ENCODE measurements around the gene C2CD5. TPM values are rescaled to one million over a fixed set of nuclear protein-coding genes. Genes with fewer than 3 reads are reported as not detected.

C2CD5 gene
- total RNA-seq, 1 experiment from 2014 or later, result 28.9 TPM

DNA sequence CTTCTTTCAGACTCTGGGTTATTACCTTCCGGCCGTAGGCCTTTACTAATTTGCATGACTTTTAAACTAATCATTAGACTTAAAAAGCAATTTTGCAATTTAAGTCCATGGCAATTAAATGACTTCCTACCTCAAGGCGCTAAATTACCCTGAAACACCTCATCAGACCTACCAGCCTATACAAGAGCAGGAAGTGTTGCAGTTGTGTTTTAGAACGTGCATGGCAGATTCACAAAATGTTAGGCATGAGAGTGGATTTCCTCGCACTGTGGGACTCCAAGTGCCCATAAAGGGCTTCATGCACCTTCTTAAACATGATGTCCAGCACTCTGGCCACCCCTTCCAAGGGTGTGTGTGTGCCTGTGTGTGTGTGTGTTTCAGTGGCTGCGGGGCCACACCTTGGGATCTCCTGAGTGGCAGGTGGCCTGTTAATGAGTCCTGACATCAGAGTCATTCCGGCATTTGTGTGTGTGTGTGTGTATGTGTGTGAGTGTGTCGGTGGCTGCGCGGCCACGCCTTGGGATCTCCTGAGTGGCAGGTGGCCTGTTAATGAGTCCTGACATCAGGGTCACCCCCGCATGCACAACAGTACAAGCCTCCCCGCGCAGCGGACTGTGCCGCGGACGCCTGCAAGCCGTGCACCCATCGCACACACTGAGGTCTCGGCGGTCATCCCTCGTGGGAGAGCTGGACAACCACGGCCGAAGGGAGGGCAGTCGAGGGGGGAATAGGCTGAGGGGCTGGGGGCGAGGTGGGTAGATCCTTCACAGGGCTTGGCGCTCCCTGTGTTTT is 900 bp downstream of the C2CD5 start:
- no peaks in the 10 kb centered on the region for H3K27me3 ChIP-seq
- H3K4me1 ChIP-seq, result no peaks in the 10 kb centered on the region
- no peaks in the 10 kb centered on the region for H3K9me3 ChIP-seq (replicated peaks)
- DNase-seq, result peak; percentile 41 to 53
- H3K4me3 ChIP-seq, result peak overlapping the region; percentile 83
- no peaks in the 10 kb centered on the region for H3K36me3 ChIP-seq
- peak overlapping the region; percentile 90 for H3K27ac ChIP-seq

DNA sequence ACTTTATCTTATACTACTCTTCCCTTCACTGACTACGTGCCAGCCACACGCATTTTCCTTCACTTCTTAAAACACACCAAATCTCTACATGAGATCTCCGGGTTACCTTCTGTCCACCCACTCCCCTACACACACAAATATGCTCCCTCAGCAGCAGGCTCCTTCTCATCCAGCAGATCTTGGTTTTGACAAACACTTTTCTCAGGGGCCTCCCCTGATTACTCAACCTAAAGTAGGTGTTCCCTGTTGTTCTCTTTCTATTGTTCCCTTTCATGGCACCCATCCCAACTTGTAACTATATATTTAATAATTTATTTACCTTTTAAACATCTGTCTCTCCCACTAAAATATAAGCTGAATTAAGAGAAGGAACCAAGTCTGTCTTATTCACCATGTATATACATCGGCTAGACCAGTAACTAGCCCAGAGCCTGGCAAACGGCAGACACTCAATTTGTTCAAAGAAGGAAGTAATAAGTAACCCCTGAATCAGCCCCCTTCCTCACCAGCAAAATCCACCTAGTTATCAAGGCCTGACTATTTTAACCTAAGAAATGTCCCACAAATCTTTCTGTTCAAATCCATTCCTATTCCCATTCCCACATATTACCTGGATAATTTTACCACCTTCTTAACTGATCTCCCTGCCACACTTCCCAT is 2.7 kb downstream of the C2CD5 start:
- no peak for DNase-seq
- Histone ChIP-seq H3K27me3 (no peaks in the 10 kb centered on the region), H3K9me3 (replicated peaks) (no peaks in the 10 kb centered on the region), H3K36me3 (no peaks in the 10 kb centered on the region), H3K27ac (no peak overlapping the region), H3K4me3 (no peak overlapping the region), H3K4me1 (no peaks in the 10 kb centered on the region)

GRCh38 chr12:22539055-22539454 is 5.3 kb downstream of the C2CD5 start:
- H3K4me1 ChIP-seq, result no peaks in the 10 kb centered on the region
- no peak overlapping the region for H3K27ac ChIP-seq
- no peaks in the 10 kb centered on the region for H3K27me3 ChIP-seq
- peaks cover 8% of the 10 kb centered on the region; the same call in 1 of the 2 replicates for H3K36me3 ChIP-seq
- no peak for DNase-seq
- no peak overlapping the region for H3K4me3 ChIP-seq
- no peaks in the 10 kb centered on the region for H3K9me3 ChIP-seq (replicated peaks)

DNA sequence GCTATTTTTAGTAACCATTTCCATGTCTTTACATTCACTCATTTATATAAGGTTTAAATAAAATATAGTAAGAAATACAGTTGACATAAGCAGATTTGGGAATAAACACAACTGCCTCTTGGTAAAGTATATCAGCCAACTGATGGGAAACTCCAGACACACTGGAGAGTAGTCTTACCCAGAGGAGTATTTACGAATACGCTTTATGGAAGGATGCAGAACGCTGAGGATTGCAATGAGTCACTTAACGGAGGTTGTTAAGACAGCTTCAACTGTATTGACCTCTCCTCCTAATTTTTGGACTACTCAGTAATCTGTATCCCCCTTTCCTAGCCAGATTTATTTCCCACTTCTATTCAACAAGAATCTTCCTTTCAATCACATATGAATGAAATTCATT is 6.0 kb downstream of the C2CD5 start:
- no peak for DNase-seq
- no peaks in the 10 kb centered on the region for H3K4me1 ChIP-seq
- H3K36me3 ChIP-seq, result peaks cover 13% of the 10 kb centered on the region; the same call in 1 of the 2 replicates
- H3K27ac ChIP-seq, result no peak overlapping the region
- H3K9me3 ChIP-seq (replicated peaks), result no peaks in the 10 kb centered on the region
- no peak overlapping the region for H3K4me3 ChIP-seq
- H3K27me3 ChIP-seq, result no peaks in the 10 kb centered on the region

GRCh38 chr12:22536971-22537544 is 7.3 kb downstream of the C2CD5 start:
- DNase-seq, result no peak
- Histone ChIP-seq H3K27ac (no peak overlapping the region), H3K36me3 (peaks cover 18% of the 10 kb centered on the region; the same call in 1 of the 2 replicates), H3K9me3 (replicated peaks) (no peaks in the 10 kb centered on the region), H3K27me3 (no peaks in the 10 kb centered on the region), H3K4me1 (no peaks in the 10 kb centered on the region), H3K4me3 (no peak overlapping the region)

- Histone ChIP-seq H3K9me3 (replicated peaks) (no peaks in the 10 kb centered on the region), H3K4me3 (no peak overlapping the region), H3K27ac (no peak overlapping the region), H3K36me3 (peaks cover 23% of the 10 kb centered on the region), H3K27me3 (no peaks in the 10 kb centered on the region), H3K4me1 (no peaks in the 10 kb centered on the region)
- no peak for DNase-seq
Observed at GRCh38 chr12:22536346-22536945, 7.9 kb downstream of the C2CD5 start.

DNA sequence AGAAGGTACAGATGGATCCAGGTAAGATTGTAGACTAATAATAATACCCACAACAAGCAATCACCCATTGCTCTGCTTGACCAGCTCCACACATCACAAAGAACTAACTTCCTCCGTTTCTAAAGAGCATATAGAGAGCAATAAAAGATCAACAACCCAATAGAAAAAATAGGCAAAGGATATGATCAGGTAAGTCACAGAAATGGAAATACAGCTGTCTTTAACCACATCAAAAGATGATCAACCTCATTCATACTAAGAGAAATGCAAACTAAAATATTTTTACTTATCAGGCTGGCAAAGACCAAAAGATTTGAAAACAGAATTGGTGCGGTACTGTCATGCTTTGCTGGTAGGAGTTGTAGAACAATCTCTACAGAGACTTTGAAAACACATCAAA is 8.9 kb downstream of the C2CD5 start:
- Histone ChIP-seq H3K9me3 (replicated peaks) (no peaks in the 10 kb centered on the region), H3K4me1 (no peaks in the 10 kb centered on the region), H3K4me3 (no peak overlapping the region), H3K36me3 (peaks cover 30% of the 10 kb centered on the region), H3K27me3 (no peaks in the 10 kb centered on the region), H3K27ac (no peak overlapping the region)
- DNase-seq, result no peak

DNA sequence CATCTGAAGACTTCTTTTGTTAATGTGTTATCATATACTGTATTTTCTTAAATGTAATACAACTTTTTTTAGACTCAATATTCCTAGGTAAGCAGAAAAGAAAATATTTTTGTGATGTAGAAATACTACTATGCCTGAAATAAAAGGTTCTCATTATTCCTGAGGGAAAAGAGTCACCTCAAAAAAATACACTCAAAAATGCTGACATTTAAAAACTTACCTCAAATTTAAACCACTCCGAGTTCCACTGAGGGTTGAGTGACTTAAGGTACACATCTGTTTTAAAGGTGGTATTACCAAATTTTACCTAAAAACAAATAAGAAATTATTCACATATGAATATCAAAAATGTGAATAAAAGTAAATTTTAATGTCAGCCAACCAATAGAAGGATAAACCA is 9.3 kb downstream of the C2CD5 start:
- Histone ChIP-seq H3K27ac (no peak overlapping the region), H3K27me3 (no peaks in the 10 kb centered on the region), H3K4me3 (no peak overlapping the region), H3K9me3 (replicated peaks) (no peaks in the 10 kb centered on the region), H3K36me3 (peaks cover 30% of the 10 kb centered on the region), H3K4me1 (no peaks in the 10 kb centered on the region)
- no peak for DNase-seq

DNA sequence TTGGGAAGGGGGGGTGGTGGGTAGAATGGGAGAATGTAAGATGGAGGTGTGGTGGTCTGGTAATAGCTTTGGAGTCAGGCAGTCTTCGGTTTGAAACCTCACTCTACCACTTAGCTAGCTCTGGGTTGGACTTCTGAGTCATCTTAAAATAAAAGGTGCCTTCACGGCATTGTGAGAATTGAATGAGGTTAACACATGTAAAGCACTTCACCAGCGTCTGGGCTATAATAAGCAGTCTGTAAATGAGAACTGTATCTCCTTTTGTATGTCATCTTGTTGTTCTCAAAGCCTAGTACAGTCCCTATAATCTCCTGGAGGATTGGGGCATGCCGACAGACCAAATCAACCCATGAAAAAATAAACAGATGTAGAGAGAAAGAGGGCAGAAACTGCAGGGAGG is 11.2 kb downstream of the C2CD5 start:
- no peak for DNase-seq
- Histone ChIP-seq H3K4me1 (no peaks in the 10 kb centered on the region), H3K9me3 (replicated peaks) (no peaks in the 10 kb centered on the region), H3K4me3 (no peak overlapping the region), H3K36me3 (peaks cover 33% of the 10 kb centered on the region), H3K27me3 (no peaks in the 10 kb centered on the region), H3K27ac (no peak overlapping the region)

- Histone ChIP-seq H3K27me3 (no peaks in the 10 kb centered on the region), H3K4me1 (no peaks in the 10 kb centered on the region), H3K27ac (no peak overlapping the region), H3K4me3 (no peak overlapping the region), H3K36me3 (peaks cover 33% of the 10 kb centered on the region), H3K9me3 (replicated peaks) (no peaks in the 10 kb centered on the region)
- no peak for DNase-seq
Observed at GRCh38 chr12:22532317-22532716, 12.0 kb downstream of the C2CD5 start.

DNA sequence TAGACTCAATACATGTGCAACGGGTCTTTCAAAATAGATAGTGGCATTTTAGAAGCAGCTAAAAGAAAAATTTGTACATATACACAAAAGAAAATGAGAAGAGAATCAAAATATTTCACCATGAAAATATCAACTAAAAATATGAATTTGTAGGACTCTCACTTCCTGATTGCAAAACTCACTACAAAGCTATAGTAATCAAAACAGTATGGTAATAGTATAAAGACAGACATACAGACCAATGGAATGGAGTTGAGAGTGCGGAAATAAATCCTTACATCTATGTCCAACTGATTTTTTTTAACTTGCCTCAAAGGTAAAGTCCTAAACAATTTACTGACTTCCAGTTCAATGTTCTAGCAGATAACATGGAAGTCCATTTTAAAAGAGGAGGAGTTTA is 13.1 kb downstream of the C2CD5 start:
- DNase-seq, result no peak
- H3K27me3 ChIP-seq, result no peaks in the 10 kb centered on the region
- H3K4me3 ChIP-seq, result no peak overlapping the region
- no peak overlapping the region for H3K27ac ChIP-seq
- no peaks in the 10 kb centered on the region for H3K4me1 ChIP-seq
- peaks cover 37% of the 10 kb centered on the region for H3K36me3 ChIP-seq
- no peaks in the 10 kb centered on the region for H3K9me3 ChIP-seq (replicated peaks)

DNA sequence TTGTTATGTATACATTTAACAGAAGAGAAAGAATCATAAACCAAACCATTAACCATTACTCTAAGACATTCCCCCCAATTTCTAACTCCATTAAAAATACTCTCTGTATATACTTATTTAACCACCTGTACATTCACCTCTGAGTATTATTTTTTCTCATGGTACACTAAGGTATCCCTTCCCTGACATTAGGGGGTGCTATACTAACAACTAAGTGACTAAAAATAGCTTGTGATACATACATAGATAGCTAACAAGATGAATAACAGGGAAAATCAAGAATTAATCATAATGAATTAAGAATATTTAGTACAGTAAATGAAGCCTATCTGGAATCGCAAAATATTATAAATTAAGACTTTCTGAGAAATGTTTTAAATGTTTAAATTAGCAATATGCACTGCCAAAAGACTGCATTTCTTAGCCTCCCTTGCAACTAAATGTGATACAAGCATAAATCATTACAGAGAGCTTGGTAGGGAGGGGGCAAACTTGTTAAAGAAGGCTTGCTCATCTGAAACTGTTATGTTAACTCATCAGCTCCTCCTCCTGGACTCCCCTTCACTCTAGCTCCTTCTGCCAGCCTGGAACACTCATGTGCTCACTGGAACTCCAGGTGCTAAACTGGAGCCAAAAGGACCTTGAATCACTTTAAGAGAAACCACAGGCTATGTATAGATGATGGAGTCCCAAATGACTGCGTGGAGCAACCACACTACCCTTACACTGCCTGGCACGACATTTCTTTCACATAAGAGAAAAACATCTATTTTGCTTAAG is 14.9 kb downstream of the C2CD5 start:
- Histone ChIP-seq H3K27ac (no peak overlapping the region), H3K9me3 (replicated peaks) (no peaks in the 10 kb centered on the region)
- DNase-seq, result peak in 1 of 2 experiments; percentile 29

GRCh38 chr12:22527999-22528398 is 16.3 kb downstream of the C2CD5 start:
- H3K27ac ChIP-seq, result no peak overlapping the region
- peaks cover 35% of the 10 kb centered on the region for H3K36me3 ChIP-seq
- H3K4me3 ChIP-seq, result no peak overlapping the region
- DNase-seq, result no peak
- H3K27me3 ChIP-seq, result no peaks in the 10 kb centered on the region
- H3K4me1 ChIP-seq, result no peaks in the 10 kb centered on the region
- no peaks in the 10 kb centered on the region for H3K9me3 ChIP-seq (replicated peaks)

More for the DNA sequence above, 14.9 kb downstream of the C2CD5 start:
- Histone ChIP-seq H3K4me1 (no peaks in the 10 kb centered on the region), H3K27me3 (no peaks in the 10 kb centered on the region), H3K4me3 (no peak overlapping the region), H3K36me3 (peaks cover 38% of the 10 kb centered on the region)

GRCh38 chr12:22526836-22527235 is 17.5 kb downstream of the C2CD5 start:
- Histone ChIP-seq H3K9me3 (replicated peaks) (no peaks in the 10 kb centered on the region), H3K36me3 (peaks cover 41% of the 10 kb centered on the region), H3K27me3 (no peaks in the 10 kb centered on the region), H3K27ac (no peak overlapping the region), H3K4me3 (no peak overlapping the region), H3K4me1 (no peaks in the 10 kb centered on the region)
- no peak for DNase-seq

All from SJCRH30 (cell line).